Peyer's patch (tissue), 4 donors: ENCODE measurements around the gene RNF31.

Experiments
- CTCF ChIP-seq, 6 experiments: fragments of 450-650 bp in 4 of 6; fragments of 200-600 bp in 2 of 6; sonication (generic) in 1 of 6; IDR thresholded peaks; one replicate each; pipeline ENCODE4 v1.5.1; 2017 to 2019; ENCODE audit warnings: antibody characterized with exemption in 6 of 6, mild to moderate bottlenecking in 3 of 6, moderate library complexity in 1 of 6
- POLR2A ChIP-seq, 2 donors: fragments of 450-650 bp; IDR thresholded peaks; one replicate each; pipeline ENCODE4 v1.5.1; 2017; ENCODE audit warnings: antibody characterized with exemption in 2 of 2, mild to moderate bottlenecking in 2 of 2, moderate library complexity in 2 of 2

- TF ChIP-seq CTCF (IDR thresholded peaks at IDR 0.05) (no peak), POLR2A (IDR thresholded peaks at IDR 0.05) (no peak)
These were observed 3.3 kb downstream of the RNF31 start for GRCh38 chr14:24150567-24150966.
